Gastrocnemius medialis (tissue), 4 donors: ENCODE results near the gene GMPPA. TPM values are rescaled to one million over a fixed set of nuclear protein-coding genes. Genes with fewer than 3 reads are reported as not detected.

ENCODE experiments used
- ATAC-seq, 2 donors: fragments of 150-250 bp; one replicate each; pipeline ENCODE4 v1.9.1; 2016
- DNase-seq, 2 donors: peaks; one replicate each; pipeline ENCODE4 v3.0.0-alpha.2; 2019
- H3K27ac ChIP-seq, 4 donors: fragments of 200-600 bp; sonication (generic); 1 replicate in 1 of 4; 2 replicates in 3 of 4; pipeline ENCODE4 v1.5.1; 2016 to 2018; ENCODE audit warnings: mild to moderate bottlenecking in 2 of 4, moderate library complexity in 1 of 4
- H3K27me3 ChIP-seq, 3 donors: fragments of 200-600 bp; sonication (generic) in 2 of 3; 1 replicate in 1 of 3; 2 replicates in 2 of 3; pipeline versions ENCODE4 v1.5.1 to v1.6.0; 2016 to 2019; ENCODE audit warnings: mild to moderate bottlenecking in 1 of 3, moderate library complexity in 1 of 3
- H3K36me3 ChIP-seq, 2 donors: fragments of 200-600 bp; sonication (generic) in 1 of 2; one replicate each; pipeline ENCODE4 v1.5.1; 2017 to 2018
- H3K4me1 ChIP-seq, 2 donors: fragments of 200-600 bp; sonication (generic) in 1 of 2; one replicate each; pipeline ENCODE4 v1.5.1; 2016 to 2017; ENCODE audit warnings: mild to moderate bottlenecking in 2 of 2
- H3K4me3 ChIP-seq, 4 donors: fragments of 200-600 bp; sonication (generic) in 3 of 4; 1 replicate in 1 of 4; 2 replicates in 3 of 4; pipeline ENCODE4 v1.5.1; 2016 to 2019; ENCODE audit warnings: mild to moderate bottlenecking in 2 of 4
- H3K9me3 ChIP-seq, 3 donors: fragments of 200-600 bp; sonication (generic) in 2 of 3; 1 replicate in 1 of 3; 2 replicates in 2 of 3; pipeline ENCODE4 v1.5.1; 2016 to 2019
- POLR2A ChIP-seq, 2 donors: fragments of 450-650 bp; IDR thresholded peaks; one replicate each; pipeline ENCODE4 v1.6.1; 2017; ENCODE audit warnings: antibody characterized with exemption in 2 of 2, mild to moderate bottlenecking in 2 of 2, moderate library complexity in 2 of 2
- in situ Hi-C, 4 donors: fragments of 200-750 bp; cut with MboI; loops; one replicate each; pipeline versions ENCODE4 v1.15.0 to v1.8.0; 2017; ENCODE audit warnings: low sequenced_read_pairs in 4 of 4
- intact Hi-C: fragments of 100-400 bp; cut with DNase I; formaldehyde crosslinking; loops from one replicate; pipeline ENCODE4 v1.15.1; 2023; ENCODE audit warnings: low total_unique reads
- total RNA-seq, 4 donors: library from RNA; depleted of rRNA; stranded (reverse); fragments of >200 nt; gene quantifications; one replicate each; pipeline versions ENCODE4 v1.1.0 to v1.2.3, GENCODE V29; 2016
- TF ChIP-seq, protein P1 (sequence below), 5 experiments: fragments of 450-650 bp in 3 of 5; fragments of 200-600 bp in 2 of 5; sonication (generic) in 2 of 5; IDR thresholded peaks in 4 of 5; conservative IDR thresholded peaks in 1 of 5; 1 replicate in 4 of 5; 2 replicates in 1 of 5; pipeline ENCODE4 v1.5.1; 2016 to 2019; ENCODE audit warnings: antibody characterized with exemption in 5 of 5, mild to moderate bottlenecking in 3 of 5, moderate library complexity in 3 of 5

Gene GMPPA
- total RNA-seq, 4 donors from 2014 or later, result 18.0 to 25.8 (median 24.4) TPM

GRCh38 chr2:219527472-219527871 is 28.8 kb downstream of the GMPPA start:
- Histone ChIP-seq H3K9me3 (no peaks in the 10 kb centered on the region), H3K27me3 (peaks cover 17 to 29% (median 19%) of the 10 kb centered on the region in 3 donors), H3K27ac (no peak overlapping the region), H3K4me1 (peaks cover 2 to 3% of the 10 kb centered on the region in 2 donors), H3K36me3 (no peaks in the 10 kb centered on the region), H3K4me3 (no peak overlapping the region)
- no peak for DNase-seq
- no peak for ATAC-seq
- in situ Hi-C loops (loop anchor here (5.0 to 25.0 kb wide), 4 partner anchors 35 to 240 kb away; partner anchors contain the start of gene DNAJB2 (in 1 of the 4)), intact Hi-C loops (no loop called here)
- TF ChIP-seq POLR2A (IDR thresholded peaks at IDR 0.05), result no peak
- TF ChIP-seq, protein P1, sequence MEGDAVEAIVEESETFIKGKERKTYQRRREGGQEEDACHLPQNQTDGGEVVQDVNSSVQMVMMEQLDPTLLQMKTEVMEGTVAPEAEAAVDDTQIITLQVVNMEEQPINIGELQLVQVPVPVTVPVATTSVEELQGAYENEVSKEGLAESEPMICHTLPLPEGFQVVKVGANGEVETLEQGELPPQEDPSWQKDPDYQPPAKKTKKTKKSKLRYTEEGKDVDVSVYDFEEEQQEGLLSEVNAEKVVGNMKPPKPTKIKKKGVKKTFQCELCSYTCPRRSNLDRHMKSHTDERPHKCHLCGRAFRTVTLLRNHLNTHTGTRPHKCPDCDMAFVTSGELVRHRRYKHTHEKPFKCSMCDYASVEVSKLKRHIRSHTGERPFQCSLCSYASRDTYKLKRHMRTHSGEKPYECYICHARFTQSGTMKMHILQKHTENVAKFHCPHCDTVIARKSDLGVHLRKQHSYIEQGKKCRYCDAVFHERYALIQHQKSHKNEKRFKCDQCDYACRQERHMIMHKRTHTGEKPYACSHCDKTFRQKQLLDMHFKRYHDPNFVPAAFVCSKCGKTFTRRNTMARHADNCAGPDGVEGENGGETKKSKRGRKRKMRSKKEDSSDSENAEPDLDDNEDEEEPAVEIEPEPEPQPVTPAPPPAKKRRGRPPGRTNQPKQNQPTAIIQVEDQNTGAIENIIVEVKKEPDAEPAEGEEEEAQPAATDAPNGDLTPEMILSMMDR (IDR thresholded peaks at IDR 0.05 in 4 of 5, conservative IDR thresholded peaks at IDR 0.05 in 1 of 5), result no peak

DNA sequence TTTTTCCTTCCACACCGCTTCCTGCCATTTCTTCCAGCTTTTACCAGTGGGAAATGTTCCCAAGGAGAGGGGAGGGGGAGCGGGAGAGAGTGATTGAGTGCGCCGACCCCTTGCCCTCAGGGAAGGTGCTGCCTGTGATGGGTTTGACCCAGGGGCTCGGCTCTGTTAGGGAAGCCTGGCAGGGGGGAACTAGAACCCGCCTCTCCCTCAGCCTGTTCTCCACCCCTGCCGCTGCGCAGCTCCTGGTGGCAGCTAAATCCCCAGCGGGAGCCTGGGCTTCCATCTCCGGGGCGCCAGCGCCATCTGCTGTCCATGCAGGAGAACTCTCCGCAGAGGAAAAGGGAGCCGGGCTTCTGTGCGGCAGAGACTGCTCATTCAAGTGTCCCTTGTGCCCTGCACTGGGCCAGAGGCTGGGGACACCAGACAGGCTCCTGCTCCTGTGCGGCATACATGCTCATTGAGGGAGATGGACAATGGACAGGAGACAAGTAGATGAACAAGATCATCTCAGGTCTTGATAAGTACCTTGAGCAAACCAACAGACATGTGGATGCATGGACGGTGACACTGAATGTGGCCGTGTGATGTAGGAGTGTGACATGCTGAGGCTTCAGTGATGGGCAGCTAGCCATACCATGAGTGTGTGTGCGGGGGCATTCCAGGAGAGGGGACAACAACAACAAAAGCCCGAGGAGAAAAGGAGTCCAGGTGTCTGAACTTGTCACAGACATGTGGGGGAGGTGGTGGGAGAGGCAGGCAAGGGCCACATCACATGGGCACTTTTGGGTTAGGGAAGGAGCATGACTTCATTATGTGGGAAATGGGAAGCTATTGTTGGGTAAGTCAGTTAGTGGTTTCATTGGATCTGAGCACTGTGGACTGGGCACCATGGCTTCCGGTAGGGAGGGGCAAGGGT is 31.6 kb downstream of the GMPPA start:
- intact Hi-C loops (loop anchor here (1.0 to 10.0 kb wide), 6 partner anchors 21 to 236 kb away; no protein-coding TSS in a partner anchor), in situ Hi-C loops (loop anchor here in 3 of 4 donors (5.0 to 25.0 kb wide), 3 partner anchors 114 to 243 kb away; partner anchors contain the start of gene DNAJB2 (in 1 of the 3))
- Histone ChIP-seq H3K9me3 (no peaks in the 10 kb centered on the region), H3K27ac (no peak overlapping the region), H3K4me3 (peak overlapping the region in 1 of 4 donors; percentile 40), H3K27me3 (peaks cover 0 to 2% (median 0%) of the 10 kb centered on the region in 3 donors), H3K4me1 (no peaks in the 10 kb centered on the region), H3K36me3 (no peaks in the 10 kb centered on the region)
- no peak for TF ChIP-seq POLR2A (IDR thresholded peaks at IDR 0.05)
- TF ChIP-seq, protein P1 (IDR thresholded peaks at IDR 0.05 in 4 of 5, conservative IDR thresholded peaks at IDR 0.05 in 1 of 5), result peak; percentile 97 to 99 (median 98)
- ATAC-seq (peak; percentile 91 to 96), DNase-seq (peak; percentile 74 to 76)

DNA sequence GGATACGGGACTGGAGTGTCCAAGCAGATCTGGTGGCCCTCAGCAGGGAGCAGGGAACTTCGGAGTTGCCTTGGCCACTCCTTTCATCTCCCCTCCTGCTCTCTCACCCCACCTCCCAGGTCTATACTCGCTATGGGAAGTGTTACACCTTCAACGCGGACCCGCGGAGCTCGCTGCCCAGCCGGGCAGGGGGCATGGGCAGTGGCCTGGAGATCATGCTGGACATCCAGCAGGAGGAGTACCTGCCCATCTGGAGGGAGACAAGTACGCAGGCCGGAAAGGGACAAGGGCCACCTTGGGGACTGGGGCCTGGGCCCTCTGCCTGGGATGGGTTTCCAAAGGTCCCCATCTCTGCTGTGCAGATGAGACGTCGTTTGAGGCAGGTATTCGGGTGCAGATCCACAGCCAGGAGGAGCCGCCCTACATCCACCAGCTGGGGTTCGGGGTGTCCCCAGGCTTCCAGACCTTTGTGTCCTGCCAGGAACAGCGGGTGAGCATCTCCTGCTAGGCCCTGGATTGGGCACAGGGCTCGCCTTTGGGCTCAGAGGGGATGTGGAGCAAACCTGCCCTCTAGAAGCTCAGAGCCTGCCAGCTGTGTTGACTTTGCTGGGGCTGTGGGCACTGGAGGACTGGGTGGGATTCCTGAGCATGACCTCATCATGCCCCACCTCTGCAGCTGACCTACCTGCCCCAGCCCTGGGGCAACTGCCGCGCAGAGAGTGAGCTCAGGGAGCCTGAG is 33.1 kb downstream of the GMPPA start:
- intact Hi-C loops (loop anchor here (5.0 to 10.0 kb wide), 2 partner anchors 70 to 237 kb away; no protein-coding TSS in a partner anchor), in situ Hi-C loops (loop anchor here in 3 of 4 donors (5.0 to 25.0 kb wide), 3 partner anchors 113 to 245 kb away; partner anchors contain the start of gene DNAJB2 (in 1 of the 3))
- Histone ChIP-seq H3K27me3 (no peaks in the 10 kb centered on the region), H3K27ac (no peak overlapping the region), H3K4me3 (no peak overlapping the region), H3K9me3 (no peaks in the 10 kb centered on the region), H3K4me1 (no peaks in the 10 kb centered on the region), H3K36me3 (no peaks in the 10 kb centered on the region)
- no peak for DNase-seq
- no peak for ATAC-seq
- TF ChIP-seq, protein P1 (IDR thresholded peaks at IDR 0.05 in 4 of 5, conservative IDR thresholded peaks at IDR 0.05 in 1 of 5), result no peak
- no peak for TF ChIP-seq POLR2A (IDR thresholded peaks at IDR 0.05)

DNA sequence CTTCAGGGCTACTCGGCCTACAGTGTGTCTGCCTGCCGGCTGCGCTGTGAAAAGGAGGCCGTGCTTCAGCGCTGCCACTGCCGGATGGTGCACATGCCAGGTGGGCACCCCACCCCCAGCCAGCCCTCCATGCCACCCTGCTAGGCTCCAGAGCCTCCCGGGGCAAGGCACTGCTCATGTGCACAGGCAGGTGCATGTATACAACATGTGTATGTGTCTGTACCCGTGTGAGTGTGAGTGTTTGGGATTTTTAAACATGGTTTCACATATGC is 33.6 kb downstream of the GMPPA start:
- Histone ChIP-seq H3K36me3 (no peaks in the 10 kb centered on the region), H3K4me1 (no peaks in the 10 kb centered on the region), H3K27ac (no peak overlapping the region), H3K9me3 (no peaks in the 10 kb centered on the region), H3K4me3 (no peak overlapping the region), H3K27me3 (no peaks in the 10 kb centered on the region)
- ATAC-seq (no peak), DNase-seq (no peak)
- in situ Hi-C loops, result loop anchor here in 3 of 4 donors (5.0 to 25.0 kb wide), 3 partner anchors 112 to 245 kb away; partner anchors contain the start of gene DNAJB2 (in 1 of the 3)
- intact Hi-C loops, result loop anchor here (5.0 to 10.0 kb wide), 2 partner anchors 70 to 238 kb away; no protein-coding TSS in a partner anchor
- TF ChIP-seq POLR2A (IDR thresholded peaks at IDR 0.05), result no peak
- TF ChIP-seq, protein P1 (IDR thresholded peaks at IDR 0.05 in 4 of 5, conservative IDR thresholded peaks at IDR 0.05 in 1 of 5), result no peak
